HG03354 (cell line): ENCODE measurements around the gene SYNCRIP.
"Not testable (repeated sequence)": the region's sequence is repeated elsewhere in the genome, so short reads cannot be mapped to it uniquely, and the experiment has no call there.

Experiments used
- ATAC-seq: cut with Tn5 transposase; IDR thresholded peaks from one replicate; pipeline ENCODE4 v1.9.1; 2021; ENCODE audit warnings: mild to moderate bottlenecking; ENCODE audit not compliant: unreplicated experiment, poor library complexity, severe bottlenecking

The SYNCRIP gene

GRCh38 chr6:85672050-85672449 lies 29.4 kb upstream of the SYNCRIP start:
- no peak for ATAC-seq

DNA sequence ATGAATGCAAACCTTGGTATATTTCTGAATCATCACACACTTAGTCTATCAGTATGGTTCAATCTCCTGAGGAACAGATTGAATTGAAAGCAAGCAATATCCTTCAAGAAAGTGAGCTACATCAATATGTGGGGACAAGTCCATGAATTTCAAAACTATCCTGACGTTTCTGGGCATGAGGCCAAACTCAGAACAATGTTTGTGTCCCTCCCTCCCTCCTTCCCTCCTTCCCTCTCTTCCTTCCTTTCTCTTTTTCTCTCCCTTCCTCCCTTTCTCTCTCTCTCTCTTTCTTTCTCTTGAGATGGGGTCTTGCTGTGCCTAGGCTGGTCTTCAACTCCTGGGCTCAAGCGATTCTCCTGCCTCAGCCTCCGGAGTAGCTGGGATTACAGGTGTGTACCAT lies 27.9 kb upstream of the SYNCRIP start:
- no peak for ATAC-seq

- peak; percentile 97 for ATAC-seq
Observed at GRCh38 chr6:85669735-85670194, 27.1 kb upstream of the SYNCRIP start.

- no peak for ATAC-seq
Observed at GRCh38 chr6:85662251-85662650, 19.6 kb upstream of the SYNCRIP start.

GRCh38 chr6:85660181-85660611 lies 17.5 kb upstream of the SYNCRIP start:
- no peak for ATAC-seq

DNA sequence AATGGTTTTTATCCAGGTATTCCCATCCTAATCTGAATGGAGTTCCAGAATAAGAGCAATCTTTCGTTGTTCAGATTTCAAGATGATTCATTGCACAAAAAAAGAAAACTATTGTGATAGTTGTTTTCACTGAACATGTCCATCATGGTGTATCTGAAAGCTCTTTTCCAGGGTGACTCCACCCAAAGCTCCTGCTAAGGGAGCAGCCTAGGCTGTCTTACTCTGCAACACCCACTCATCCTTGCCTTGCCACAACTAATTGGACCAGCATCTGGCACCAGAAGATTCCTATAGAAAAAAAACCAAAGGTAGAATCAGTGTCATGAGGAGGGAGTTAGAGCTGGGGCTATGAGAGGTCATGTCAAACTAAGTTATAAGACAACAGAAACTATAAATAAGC lies 7.9 kb upstream of the SYNCRIP start:
- no peak for ATAC-seq

DNA sequence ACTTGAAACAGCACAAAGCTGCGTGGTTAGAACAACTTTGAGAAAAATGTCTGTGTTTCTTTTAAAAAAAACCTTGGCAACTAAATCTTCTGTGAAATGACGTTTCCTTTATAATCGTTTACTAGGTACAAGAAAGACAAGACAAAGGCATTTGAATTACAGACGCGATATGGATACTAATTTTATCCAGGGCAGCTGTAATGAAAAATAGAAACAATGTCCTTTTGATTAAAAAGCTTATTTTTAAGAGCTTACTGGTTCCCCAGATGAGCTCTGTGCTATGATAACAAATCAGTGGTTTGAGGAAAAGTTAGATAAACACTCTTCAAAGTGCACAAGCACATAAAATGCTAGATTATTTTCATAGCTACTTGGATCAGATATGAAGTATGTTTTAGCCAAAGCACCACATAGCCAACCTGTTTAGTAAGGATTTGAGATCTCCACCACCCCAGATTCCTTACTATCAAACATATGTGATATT lies 1.6 kb upstream of the SYNCRIP start:
- no peak for ATAC-seq

DNA sequence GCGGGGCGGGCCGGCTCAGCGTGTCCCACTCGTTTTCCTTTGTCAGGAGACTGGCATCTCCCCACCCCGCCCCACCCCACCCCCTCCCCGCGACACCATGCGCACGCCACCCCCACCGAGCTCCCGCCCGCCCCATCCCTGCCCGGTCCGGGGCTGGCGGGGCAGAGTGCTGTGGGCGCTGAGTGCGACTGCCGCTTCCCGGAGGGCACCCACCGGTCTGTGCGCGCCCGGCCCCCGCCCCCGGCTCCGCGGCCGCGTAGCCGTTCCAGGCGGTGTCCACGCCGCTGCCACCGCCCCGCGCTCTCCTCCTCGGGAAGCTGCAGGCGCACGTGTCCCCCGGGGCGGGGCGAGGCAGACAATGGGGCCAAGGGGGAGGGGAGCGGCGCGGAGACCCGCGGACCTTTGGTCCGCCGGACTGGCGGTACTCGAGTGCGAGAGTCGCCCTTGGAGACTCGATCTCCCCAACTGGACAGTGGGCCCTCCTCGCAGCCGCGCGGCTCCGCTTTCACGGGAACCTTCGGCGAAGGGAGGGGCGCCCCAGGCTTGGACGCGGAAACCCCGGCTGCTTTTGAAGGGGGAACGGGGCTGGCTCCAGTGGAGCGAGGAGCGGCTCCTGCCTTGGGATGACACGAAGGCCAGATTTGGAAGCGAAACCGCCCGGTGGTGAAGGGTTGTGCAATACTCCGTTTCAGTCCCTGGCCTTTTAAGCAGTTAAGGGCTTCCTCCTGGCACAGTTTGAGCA lies 1.0 kb upstream of the SYNCRIP start:
- ATAC-seq: peak; percentile 60

- ATAC-seq: no peak
Observed at GRCh38 chr6:85641897-85642773, 551 bp downstream of the SYNCRIP start.

DNA sequence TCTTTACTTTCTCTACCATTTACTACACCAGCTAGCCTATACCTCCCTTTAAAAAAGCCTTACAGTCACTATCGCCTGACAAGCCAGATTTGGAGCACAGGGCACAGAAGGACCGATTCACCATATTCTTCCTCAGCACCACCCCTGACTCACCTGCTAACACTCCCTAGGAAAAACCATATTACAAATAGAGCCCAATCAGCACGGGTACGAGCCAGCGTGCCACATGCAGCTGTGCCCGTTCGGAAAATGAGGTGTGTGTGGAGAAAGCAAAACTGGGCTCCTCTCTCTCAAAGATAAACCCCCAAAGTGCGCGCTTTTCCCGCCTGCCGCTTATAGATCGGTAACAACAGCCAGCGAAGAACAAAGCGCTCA lies 1.2 kb downstream of the SYNCRIP start:
- no peak for ATAC-seq

GRCh38 chr6:85640821-85641220 lies 1.9 kb downstream of the SYNCRIP start:
- ATAC-seq: no peak

DNA sequence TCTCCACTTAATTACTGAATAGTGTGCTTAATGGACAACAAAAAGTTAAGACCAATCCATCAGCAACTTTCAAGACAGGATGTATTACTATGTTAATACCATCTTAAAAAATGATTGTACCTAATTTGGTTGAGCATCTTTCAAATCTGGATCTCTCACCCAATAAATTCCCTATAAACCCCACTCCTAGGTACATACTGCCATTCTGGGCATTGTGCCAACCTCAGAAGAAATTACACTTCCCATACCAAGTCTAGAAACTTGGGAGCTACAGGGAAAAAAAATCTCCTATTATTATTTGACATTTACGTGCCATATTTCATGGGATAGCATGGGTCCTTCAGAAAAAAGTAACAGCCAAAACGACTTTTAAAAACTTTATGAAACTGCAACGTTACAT lies 5.1 kb downstream of the SYNCRIP start:
- no peak for ATAC-seq

DNA sequence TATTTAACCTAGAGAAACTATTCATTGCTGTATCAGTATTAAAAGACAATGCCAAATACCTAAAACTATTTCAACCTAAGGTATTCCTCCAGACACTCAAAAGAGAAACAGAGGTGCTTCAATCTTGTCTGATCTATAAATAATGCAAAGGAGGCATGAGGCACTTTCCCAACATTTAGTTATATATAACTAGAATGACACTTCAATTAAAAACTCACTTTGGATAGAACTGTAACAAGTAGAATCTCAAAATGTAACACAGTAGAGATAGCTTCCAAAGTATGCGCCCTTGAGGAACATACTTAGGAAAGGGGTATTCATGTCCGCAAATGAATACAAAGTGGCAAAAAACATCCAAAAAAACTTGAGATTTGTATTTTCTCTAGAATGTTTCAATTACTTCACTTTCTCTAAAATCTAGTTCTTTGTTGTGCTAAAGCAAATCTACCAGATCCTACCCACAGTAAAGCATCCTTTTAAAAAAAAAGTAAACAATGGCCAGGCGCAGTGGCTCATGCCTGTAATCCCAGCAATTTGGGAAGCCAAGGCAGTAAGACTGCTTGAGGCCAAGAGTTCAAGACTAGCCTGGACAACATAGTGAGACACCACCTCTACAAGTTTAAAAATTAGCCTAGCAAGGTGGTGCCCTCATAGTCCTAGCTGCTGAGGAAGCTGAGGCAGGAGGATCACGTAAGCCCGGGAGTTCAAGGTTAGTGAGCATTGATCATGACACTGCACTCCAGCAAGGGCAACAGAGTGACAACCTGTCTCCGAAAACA lies 10.3 kb downstream of the SYNCRIP start:
- ATAC-seq: no peak

- ATAC-seq: not testable (repeated sequence)
Observed at GRCh38 chr6:85631117-85631516, 11.6 kb downstream of the SYNCRIP start.

- no peak for ATAC-seq
Observed at GRCh38 chr6:85628353-85628752, 14.3 kb downstream of the SYNCRIP start.

GRCh38 chr6:85620308-85620707 lies 22.4 kb downstream of the SYNCRIP start:
- ATAC-seq: no peak

DNA sequence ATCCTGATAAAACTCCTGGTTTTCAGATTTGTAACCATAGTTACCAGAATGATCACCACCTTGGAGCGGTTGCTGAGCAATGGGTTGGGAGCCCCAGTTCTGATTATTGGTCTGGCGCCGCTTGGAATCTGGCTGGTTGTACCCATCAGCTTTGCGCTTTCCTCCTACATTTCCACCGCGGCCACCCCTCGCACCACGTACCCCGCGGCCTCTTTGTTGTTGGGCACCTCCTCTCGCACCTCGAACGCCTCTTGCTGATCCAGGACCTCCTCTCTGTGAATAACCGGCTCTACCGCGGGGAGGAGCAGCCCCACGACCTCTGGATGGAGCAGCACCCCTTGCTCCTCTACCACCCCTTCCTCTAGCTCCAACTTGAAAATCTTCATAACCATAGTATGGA lies 27.9 kb downstream of the SYNCRIP start:
- ATAC-seq: no peak

GRCh38 chr6:85612690-85613474 lies 29.8 kb downstream of the SYNCRIP start:
- ATAC-seq: no peak

- no peak for ATAC-seq
Observed at GRCh38 chr6:85610182-85610895, 32.3 kb downstream of the SYNCRIP start.
